Fibroblast of villous mesenchyme (primary cell): ENCODE results near the gene PXDN. TPM values are rescaled to one million over a fixed set of nuclear protein-coding genes. Genes with fewer than 3 reads are reported as not detected.
"Not testable (repeated sequence)": the region's sequence is repeated elsewhere in the genome, so short reads cannot be mapped to it uniquely, and the experiment has no call there.

Experiments used
- DNase-seq: peaks from one replicate; pipeline ENCODE4 v3.0.0-alpha.2; 2010; ENCODE audit warnings: low read depth
- H3K4me3 ChIP-seq: 2 replicates; pipeline ENCODE4 v1.5.1; 2011; ENCODE audit warnings: low read depth, mild to moderate bottlenecking, low read length
- CTCF ChIP-seq: IDR thresholded peaks from 2 replicates; pipeline ENCODE4 v1.5.1; 2012; ENCODE audit warnings: low read depth, mild to moderate bottlenecking, low read length; ENCODE audit not compliant: insufficient read depth
- total RNA-seq: library from RNA; depleted of rRNA; stranded (reverse); fragments of >200 nt; gene quantifications from 2 replicates; pipeline ENCODE4 v1.2.3, GENCODE V29; 2012

The PXDN gene
- total RNA-seq, 1 donor, result 296 TPM

DNA sequence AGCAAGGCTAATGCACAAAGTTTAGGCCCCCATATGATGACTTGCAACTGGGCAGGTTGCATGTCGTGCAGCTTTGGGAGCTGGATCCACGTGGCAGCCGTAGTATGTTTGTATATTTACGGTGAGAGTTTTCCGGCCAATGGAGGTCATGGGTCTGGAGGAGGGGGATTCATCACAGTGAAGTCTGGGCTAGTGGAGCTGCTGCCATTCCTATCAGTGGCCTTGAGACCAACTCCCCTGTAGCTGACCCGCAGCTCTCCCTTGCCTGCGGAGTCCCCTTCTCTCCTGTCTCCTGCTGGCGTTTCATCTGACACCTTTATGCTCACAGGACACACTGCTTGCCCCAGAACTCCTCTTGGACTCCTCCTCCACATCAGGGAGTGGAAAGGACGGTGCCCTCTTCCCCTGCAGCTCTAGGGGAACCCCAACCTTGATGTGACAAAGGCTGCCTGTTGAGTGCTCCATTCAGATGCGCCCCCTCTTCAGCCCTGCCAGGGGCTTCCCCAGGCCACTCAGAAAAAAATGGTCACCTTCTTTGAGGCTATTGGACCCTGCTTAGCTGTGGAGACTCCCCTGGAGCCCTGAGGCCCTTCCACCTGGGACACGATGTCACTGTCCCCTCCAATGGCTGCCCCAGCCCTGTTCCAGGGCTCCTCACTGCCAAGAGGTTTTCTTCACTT lies 121.7 kb downstream of the PXDN start:
- TF ChIP-seq CTCF, result no peak

DNA sequence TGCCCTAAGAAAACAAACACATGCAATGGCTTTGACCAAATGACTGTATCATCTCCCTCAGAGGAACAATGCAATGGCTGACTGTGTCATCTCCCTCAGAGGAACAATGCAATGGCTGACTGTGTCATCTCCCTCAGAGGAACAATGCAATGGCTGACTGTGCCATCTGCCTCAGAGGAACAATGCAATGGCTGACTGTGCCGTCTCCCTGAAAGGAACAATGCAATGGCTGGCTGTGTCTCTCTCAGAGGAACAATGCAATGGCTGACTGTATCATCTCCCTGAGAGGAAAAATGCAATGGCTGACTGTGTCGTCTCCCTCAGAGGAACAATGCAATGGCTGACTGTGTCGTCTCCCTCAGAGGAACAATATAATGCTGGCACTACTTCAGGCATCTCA lies 122.3 kb downstream of the PXDN start:
- not testable (repeated sequence) for DNase-seq, H3K4me3 ChIP-seq

More for the DNA sequence above, 121.7 kb downstream of the PXDN start:
- no peak overlapping the region for H3K4me3 ChIP-seq
- DNase-seq, result no peak

- no peak for TF ChIP-seq CTCF
- H3K4me3 ChIP-seq, result no peak overlapping the region
- DNase-seq, result no peak
Observed at GRCh38 chr2:1621501-1621900, 122.8 kb downstream of the PXDN start.

- no peak for TF ChIP-seq CTCF
- no peak overlapping the region for H3K4me3 ChIP-seq
- no peak for DNase-seq
Observed at GRCh38 chr2:1621041-1621440, 123.3 kb downstream of the PXDN start.

- no peak for DNase-seq
- H3K4me3 ChIP-seq, result no peak overlapping the region
- TF ChIP-seq CTCF, result no peak
Observed at GRCh38 chr2:1620081-1620480, 124.2 kb downstream of the PXDN start.

DNA sequence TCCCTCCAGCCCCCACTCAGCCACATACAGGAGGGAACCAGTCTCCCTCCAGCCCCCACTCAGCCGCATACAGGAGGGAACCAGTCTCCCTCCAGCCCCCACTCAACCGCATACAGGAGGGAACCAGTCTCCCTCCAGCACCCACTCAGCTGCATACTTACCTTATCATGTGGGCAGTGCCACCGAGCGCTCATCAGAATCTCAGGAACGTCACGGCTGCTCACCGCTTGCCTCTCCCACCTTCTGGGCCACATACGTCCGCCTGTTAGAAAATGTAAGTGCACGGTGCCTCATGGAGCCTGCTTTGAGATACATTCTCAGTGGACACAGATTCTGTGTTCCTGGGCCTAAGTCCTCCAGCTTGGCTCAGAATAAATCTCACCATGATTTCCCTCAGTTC lies 124.8 kb downstream of the PXDN start:
- TF ChIP-seq CTCF, result no peak
- DNase-seq, result no peak
- H3K4me3 ChIP-seq, result no peak overlapping the region

DNA sequence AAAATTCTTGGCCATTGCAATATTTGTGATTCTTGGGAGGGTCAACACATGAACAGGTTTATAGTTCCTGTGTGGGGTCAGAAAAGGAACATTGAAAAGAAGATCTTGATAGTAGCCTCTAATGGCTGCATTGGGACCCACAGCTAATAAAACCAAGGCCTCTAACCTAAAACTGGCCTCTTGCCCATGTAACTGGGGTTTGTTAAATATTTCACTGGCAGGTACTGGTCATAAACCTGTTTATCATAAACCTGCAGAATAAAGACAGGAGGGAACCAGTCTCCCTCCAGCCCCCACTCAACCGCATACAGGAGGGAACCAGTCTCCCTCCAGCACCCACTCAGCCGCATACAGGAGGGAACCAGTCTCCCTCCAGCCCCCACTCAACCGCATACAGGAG lies 125.3 kb downstream of the PXDN start:
- no peak overlapping the region for H3K4me3 ChIP-seq
- DNase-seq, result no peak
- TF ChIP-seq CTCF, result no peak
